HG03196 (cell line): ENCODE results near the gene HIGD1B.
"Not testable (repeated sequence)": the region's sequence is repeated elsewhere in the genome, so short reads cannot be mapped to it uniquely, and the experiment has no call there.

Experiments
- ATAC-seq: cut with Tn5 transposase; IDR thresholded peaks from one replicate; pipeline ENCODE4 v1.9.1; 2021; ENCODE audit not compliant: unreplicated experiment

The HIGD1B gene

GRCh38 chr17:44847586-44847985, at the start of gene HIGD1B:
HIGD1B (plus strand) TSS chr17:44847883; CDS start chr17:44848153, 270 bp downstream.
- no peak for ATAC-seq

- no peak for ATAC-seq
These were observed 49.3 kb upstream of the HIGD1B start for GRCh38 chr17:44798356-44798755.

GRCh38 chr17:44801880-44802279, 45.8 kb upstream of the HIGD1B start:
- ATAC-seq: no peak

DNA sequence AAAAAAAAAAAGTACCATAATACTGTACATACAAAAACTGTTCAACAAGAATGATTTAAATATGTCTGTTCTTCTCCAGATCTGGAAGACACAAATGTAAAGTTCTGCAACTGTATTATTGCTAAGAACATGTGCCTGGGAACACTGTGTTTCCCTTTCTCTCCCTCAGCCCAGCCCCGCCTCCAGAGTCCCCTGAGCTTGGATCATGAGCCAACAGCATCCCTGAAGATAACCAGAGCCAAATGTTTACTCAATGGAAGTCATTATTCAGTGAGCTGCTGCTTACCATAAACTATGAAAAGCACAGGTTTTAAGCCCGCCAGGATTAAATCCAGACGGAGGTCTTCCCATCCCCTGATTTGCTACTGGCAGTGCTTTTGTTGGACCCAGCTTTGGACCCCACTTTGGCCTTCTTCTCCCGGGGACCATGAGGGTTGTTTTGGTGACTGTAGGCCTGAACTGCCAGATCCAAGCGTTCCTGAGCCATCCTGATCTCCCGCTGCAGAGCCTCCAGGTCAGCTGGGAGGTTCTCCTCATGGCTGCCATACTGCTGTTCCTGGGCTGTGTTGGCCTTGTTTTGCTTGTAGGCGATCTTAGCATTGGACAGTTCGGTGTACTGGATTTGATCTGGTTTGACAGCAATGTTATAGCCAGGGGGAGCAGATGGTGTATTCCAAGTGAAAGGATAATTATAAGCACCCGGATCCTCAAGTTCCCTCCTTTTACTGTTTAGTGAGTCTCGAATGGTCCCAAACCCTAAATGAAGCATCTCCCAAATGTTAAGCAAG, 43.2 kb upstream of the HIGD1B start:
- no peak for ATAC-seq

DNA sequence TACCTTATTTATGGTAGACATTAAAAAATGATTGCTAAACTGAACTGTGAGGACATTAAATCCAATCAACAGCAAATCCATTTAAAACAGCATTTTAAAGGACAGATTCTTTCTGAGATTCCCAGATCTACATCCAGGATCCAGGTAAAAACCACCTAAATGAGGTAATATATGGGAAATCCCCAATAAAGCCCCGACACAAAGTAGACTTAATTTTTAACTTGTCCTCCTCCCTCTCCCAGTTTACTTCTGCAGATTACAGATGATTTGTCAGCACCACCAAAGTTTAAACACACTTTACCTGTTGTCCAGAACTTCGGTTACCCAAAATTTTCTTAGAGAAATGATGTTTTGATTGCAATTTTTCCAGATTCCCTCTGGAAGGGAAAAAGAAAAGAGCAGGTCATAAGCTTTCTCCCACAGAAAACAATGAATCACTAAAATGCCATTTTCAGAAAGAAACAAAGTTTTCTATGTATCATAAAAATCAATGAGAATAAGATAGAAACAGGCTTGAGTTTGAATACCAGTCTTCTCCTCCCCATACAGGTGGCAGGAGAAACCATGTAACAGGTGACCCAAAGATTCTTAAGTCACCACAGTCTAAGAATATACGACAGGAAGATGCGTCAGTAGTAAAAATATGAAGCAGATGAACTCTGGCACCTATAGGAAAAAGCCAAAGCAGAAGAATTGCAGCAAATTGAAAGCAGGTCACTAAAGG, 40.4 kb upstream of the HIGD1B start:
- no peak for ATAC-seq

- ATAC-seq: no peak
These were observed 39.9 kb upstream of the HIGD1B start for GRCh38 chr17:44807817-44808155.

GRCh38 chr17:44808156-44808555, 39.5 kb upstream of the HIGD1B start:
- ATAC-seq: no peak

DNA sequence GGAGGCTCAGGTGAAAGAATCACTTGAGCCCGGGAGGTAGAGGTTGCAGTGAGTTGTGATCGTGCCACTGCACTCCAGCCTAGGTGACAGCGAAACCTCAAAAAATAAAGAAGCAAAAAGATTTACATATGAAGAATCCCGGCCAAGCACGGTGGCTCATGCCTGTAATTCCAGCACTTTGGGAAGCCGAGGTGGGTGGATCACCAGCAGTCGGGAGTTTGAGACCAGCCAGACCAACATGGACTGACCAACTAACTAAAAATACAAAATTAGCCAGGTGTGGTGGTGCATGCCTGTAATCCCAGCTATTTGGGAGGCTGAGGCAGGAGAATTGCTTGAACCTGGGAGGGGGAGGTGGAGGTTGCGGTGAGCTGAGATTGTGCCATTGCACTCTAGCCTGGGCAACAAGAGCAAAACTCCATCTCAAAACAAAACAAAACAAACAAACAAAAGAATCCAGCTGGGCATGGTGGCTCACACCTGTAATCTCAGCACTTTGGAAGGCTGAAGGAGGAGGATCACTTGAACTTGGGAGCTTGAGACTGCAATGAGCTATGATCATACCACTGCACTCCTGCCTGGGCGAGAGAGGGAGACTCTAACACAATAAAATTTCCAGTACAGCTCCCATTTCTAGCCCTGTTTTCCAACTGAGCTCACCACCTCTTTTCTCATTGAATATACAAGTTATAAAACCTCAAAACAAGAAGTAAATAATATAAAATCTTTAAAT, 38.9 kb upstream of the HIGD1B start:
- ATAC-seq: not testable (repeated sequence)

- no peak for ATAC-seq
These were observed 35.4 kb upstream of the HIGD1B start for GRCh38 chr17:44812263-44812662.

DNA sequence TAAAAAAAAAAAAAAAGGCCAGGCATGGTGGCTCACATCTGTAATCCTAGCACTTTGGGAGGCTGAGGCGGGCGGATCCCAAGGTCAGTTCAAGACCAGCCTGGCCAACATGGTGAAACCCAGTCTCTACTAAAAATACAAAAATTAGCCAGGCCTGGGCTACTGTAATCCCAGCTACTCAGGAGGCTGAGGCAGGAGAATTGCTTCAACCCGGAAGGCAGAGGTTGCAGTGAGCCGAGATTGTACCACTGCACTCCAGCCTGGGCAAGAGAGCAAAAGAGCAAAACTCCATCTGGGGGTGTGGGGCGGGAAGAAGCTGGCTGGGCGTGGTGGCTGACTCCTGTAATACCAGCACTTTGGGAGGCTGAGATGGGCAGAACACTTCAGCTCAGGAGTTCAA, 29.2 kb upstream of the HIGD1B start:
- not testable (repeated sequence) for ATAC-seq

GRCh38 chr17:44820631-44821212, 27.0 kb upstream of the HIGD1B start:
- no peak for ATAC-seq

DNA sequence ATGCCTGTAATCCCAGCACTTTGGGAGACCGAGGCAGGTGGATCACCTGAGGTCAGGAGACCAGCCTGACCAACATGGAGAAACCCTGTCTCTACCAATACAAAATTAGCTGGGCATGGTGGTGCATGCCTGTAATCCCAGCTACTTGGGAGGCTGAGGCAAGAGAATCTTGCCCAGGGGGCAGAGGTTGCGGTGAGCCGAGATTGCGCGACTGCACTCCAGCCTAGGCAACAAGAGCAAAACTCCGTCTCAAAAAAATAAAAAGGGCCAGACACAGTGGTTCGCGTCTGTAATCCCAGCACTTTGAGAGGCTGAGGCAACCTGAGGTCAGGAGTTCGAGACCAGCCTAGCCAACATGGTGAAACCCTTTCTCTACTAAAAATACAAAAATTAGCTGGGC, 22.4 kb upstream of the HIGD1B start:
- ATAC-seq: not testable (repeated sequence)

GRCh38 chr17:44826123-44826790, 21.4 kb upstream of the HIGD1B start:
- ATAC-seq: no peak

DNA sequence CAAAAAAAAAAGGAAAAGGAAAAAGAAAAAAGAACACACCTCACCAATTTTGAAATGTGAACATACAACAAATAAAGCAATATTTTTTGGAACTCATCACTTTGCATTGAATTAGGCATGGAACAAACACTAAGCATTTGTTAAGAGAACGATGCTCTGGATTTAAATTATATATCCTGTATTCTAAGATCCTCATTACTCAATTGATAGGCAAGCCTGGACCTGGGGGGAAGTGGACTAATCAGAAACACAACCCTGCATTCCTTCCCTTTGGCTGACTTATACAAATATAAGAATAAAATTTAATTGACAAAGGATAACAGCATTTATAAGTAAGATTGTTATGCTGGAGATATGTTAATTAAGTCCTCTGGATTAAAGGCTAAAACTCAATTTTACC, 19.8 kb upstream of the HIGD1B start:
- no peak for ATAC-seq

DNA sequence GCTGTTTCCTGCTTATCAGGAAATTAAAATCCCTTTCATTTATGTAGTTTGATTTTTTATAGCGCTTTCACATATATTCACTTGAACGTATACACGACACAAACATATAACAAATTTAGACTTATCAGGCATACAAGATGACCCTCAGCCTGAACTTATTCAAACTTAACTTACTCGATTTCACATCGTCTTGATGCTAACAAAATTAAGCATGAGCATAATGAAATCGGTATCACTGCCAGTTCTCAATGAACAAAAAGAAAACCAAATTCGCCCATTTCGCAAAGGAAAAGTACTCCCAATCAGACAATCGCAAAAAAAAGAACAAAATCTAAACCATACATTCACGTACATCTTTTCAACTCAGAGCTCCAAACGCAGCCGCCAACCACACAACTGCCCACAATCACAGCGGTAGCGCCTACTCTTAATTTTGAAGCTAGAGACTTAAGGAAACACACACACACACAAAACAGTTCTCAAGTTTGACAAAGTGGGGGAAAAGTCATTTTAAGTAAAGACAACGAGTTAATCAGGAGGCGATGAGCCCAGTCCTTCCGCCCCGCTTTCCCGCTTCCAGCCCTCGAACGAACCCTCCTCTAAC, 18.7 kb upstream of the HIGD1B start:
- no peak for ATAC-seq

- ATAC-seq: no peak
These were observed 17.9 kb upstream of the HIGD1B start, which contains the start of gene GJC1 for GRCh38 chr17:44829523-44830358. GJC1 (minus strand) TSS chr17:44830287; CDS start chr17:44805817, 24,470 bp downstream.

GRCh38 chr17:44830359-44831288, 17.1 kb upstream of the HIGD1B start:
- ATAC-seq: no peak

- no peak for ATAC-seq
These were observed 16.3 kb upstream of the HIGD1B start for GRCh38 chr17:44831371-44831770.
